ENCODE data around the gene ASCL5.

DNA sequence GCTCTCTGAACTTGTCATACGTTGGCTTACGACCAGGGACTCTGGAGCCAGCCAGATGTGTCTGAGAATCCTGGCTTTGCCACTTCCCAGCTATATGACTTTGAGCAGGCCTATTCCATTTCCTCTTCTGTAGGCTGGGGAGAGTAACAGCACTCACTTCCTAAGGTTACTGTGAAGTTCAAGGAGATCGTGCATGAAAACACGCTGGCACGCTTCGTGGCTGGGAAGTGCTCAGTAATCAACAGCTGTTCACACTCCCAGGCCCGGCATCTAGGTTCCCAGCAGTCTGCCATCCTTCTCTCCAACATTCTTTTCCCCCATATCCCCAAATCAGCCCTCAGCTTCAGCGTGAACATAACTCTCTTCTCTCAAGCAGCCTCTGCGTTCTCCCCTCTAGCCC, 2.0 kb downstream of the ASCL5 start:
- TF ChIP-seq, protein P1, sequence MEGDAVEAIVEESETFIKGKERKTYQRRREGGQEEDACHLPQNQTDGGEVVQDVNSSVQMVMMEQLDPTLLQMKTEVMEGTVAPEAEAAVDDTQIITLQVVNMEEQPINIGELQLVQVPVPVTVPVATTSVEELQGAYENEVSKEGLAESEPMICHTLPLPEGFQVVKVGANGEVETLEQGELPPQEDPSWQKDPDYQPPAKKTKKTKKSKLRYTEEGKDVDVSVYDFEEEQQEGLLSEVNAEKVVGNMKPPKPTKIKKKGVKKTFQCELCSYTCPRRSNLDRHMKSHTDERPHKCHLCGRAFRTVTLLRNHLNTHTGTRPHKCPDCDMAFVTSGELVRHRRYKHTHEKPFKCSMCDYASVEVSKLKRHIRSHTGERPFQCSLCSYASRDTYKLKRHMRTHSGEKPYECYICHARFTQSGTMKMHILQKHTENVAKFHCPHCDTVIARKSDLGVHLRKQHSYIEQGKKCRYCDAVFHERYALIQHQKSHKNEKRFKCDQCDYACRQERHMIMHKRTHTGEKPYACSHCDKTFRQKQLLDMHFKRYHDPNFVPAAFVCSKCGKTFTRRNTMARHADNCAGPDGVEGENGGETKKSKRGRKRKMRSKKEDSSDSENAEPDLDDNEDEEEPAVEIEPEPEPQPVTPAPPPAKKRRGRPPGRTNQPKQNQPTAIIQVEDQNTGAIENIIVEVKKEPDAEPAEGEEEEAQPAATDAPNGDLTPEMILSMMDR (conservative IDR thresholded peaks at IDR 0.05), result no peak
- no peak for TF ChIP-seq ZFX (IDR thresholded peaks at IDR 0.05)

All from C4-2B (cell line).